ENCODE measurements around the gene BUD31.

GRCh38 chr7:99446096-99446495 lies 37.3 kb downstream of the BUD31 start:
- TF ChIP-seq SP1 (IDR thresholded peaks at IDR 0.05) = no peak
- TF ChIP-seq SP1 (CRISPR knock-in tag; IDR thresholded peaks at IDR 0.05) = no peak
- TF ChIP-seq ATF7 (IDR thresholded peaks at IDR 0.05) = no peak
- no peak for TF ChIP-seq ATF7 (CRISPR knock-in tag; IDR thresholded peaks at IDR 0.05)
- no peak for TF ChIP-seq BCLAF1 (IDR thresholded peaks at IDR 0.05)
- no peak for TF ChIP-seq FOSL2 (CRISPR knock-in tag; IDR thresholded peaks at IDR 0.05)
- no peak for TF ChIP-seq POLR2AphosphoS5 (IDR thresholded peaks at IDR 0.05; ENCODE audit: low read depth, low read length)
- no peak for TF ChIP-seq IKZF4 (CRISPR knock-in tag; IDR thresholded peaks at IDR 0.05; ENCODE audit: borderline replicate concordance, low read depth, not compliant biosample characterization)
- no peak for TF ChIP-seq ZNF280B (CRISPR knock-in tag; IDR thresholded peaks at IDR 0.05; ENCODE audit: borderline replicate concordance)

Measured in HepG2 (cell line).